ENCODE measurements around the gene KANSL2.
"Not testable (repeated sequence)": the region's sequence is repeated elsewhere in the genome, so short reads cannot be mapped to it uniquely, and the experiment has no call there.

GRCh38 chr12:48641752-48642555, 40.1 kb downstream of the KANSL2 start:
- TF ChIP-seq CTCF (IDR thresholded peaks at IDR 0.05; ENCODE audit: low read depth, low read length, poor library complexity, severe bottlenecking); EZH2phosphoT487 (IDR thresholded peaks at IDR 0.05; ENCODE audit: borderline replicate concordance, low read length): not testable (repeated sequence)
